H1 (cell line): ENCODE results near the gene SLC13A4. TPM values are rescaled to one million over a fixed set of nuclear protein-coding genes. Genes with fewer than 3 reads are reported as not detected.

Source experiments
- CREB1 ChIP-seq: IDR thresholded peaks from 2 replicates; pipeline ENCODE4 v1.6.1; 2012; ENCODE audit warnings: inconsistent platforms
- E2F6 ChIP-seq: IDR thresholded peaks from 2 replicates; pipeline ENCODE4 v1.6.1; 2012; ENCODE audit warnings: inconsistent platforms
- EGR1 ChIP-seq: IDR thresholded peaks from 2 replicates; pipeline ENCODE4 v1.6.1; 2011; ENCODE audit warnings: low read depth, low read length, borderline replicate concordance
- HDAC2 ChIP-seq, 2 experiments: fragments of 300-600 bp in 1 of 2; sonication (generic) in 1 of 2; IDR thresholded peaks; 2 replicates each; pipeline ENCODE4 v1.6.1; 2011 to 2012; ENCODE audit warnings: low read depth in 2 of 2, low read length in 2 of 2, mild to moderate bottlenecking in 2 of 2, moderate library complexity in 2 of 2, borderline replicate concordance in 1 of 2, inconsistent platforms in 1 of 2
- KDM1A ChIP-seq: fragments of 200-600, 300-600 bp; sonication (generic); IDR thresholded peaks from 2 replicates; pipeline ENCODE4 v1.7.1; 2016; ENCODE audit warnings: mild to moderate bottlenecking, low read length, borderline replicate concordance
- MAFK ChIP-seq: IDR thresholded peaks from 2 replicates; pipeline ENCODE4 v1.6.1; 2012; ENCODE audit warnings: low read depth, mild to moderate bottlenecking, improper control_type of control experiment, low read length
- MAX ChIP-seq: IDR thresholded peaks from 2 replicates; pipeline ENCODE4 v1.6.1; 2012; ENCODE audit warnings: inconsistent platforms
- NANOG ChIP-seq: IDR thresholded peaks from 2 replicates; pipeline ENCODE4 v1.6.1; 2011; ENCODE audit warnings: low read length, low read depth, mild to moderate bottlenecking, inconsistent platforms; ENCODE audit not compliant: insufficient read depth, poor library complexity, severe bottlenecking
- TEAD4 ChIP-seq: IDR thresholded peaks from 2 replicates; pipeline ENCODE4 v1.6.1; 2012; ENCODE audit warnings: low read depth, low read length, inconsistent platforms, mixed read lengths
- polyA plus RNA-seq, 7 experiments: library from polyadenylated mRNA; depleted of rRNA in 3 of 7; stranded (reverse) in 5 of 7; unstranded in 2 of 7; fragments of >200 nt in 5 of 7; fragments of 200-250 nt in 2 of 7; gene quantifications; 1 replicate in 5 of 7; 2 replicates in 1 of 7; 4 replicates in 1 of 7; pipeline versions ENCODE4 v1.2.1 to v1.2.3, GENCODE V29; 2011 to 2013; ENCODE audit warnings: missing spikeins in 2 of 7, mixed read lengths in 2 of 7
- total RNA-seq: library from RNA; stranded (reverse); fragmentation: NEBNext Ultra II Directional; extraction: Animal tissue kit (Norgen Biotek cat#: 25700); gene quantifications from 2 replicates; pipeline ENCODE4 v1.2.1, GENCODE V29; 2021

The SLC13A4 gene
- total and polyA plus RNA-seq, 2 of the 8 experiments (the other 6 are each of a cell fraction or from before 2014, with no cell fraction given): 3.9 to 7.5 TPM

- TF ChIP-seq NANOG: peak; percentile 58
- TF ChIP-seq MAX: peak; percentile 55
- TF ChIP-seq TEAD4: 0 out of 2 replicates have a peak, but pooled peaks have one; percentile 11
- TF ChIP-seq EGR1: 0 out of 2 replicates have a peak, but pooled peaks have one; percentile 26
- peak; percentile 72 for TF ChIP-seq E2F6
- TF ChIP-seq KDM1A: peak; percentile 23; the same call in 1 of the 2 replicates
- no peak for TF ChIP-seq MAFK
- no peak for TF ChIP-seq CREB1
- TF ChIP-seq HDAC2 (IDR thresholded peaks at IDR 0.05; ENCODE audit: borderline replicate concordance in 1 of 2, low read depth in 2 of 2, low read length in 2 of 2): peak in 1 of 2 experiments; percentile 71; a peak in 1 of 4 replicates
These were observed 25.8 kb upstream of the SLC13A4 start (continued) for GRCh38 chr7:135753616-135754413.
